H1 (cell line): ENCODE measurements around the gene CRTC1. TPM values are rescaled to one million over a fixed set of nuclear protein-coding genes. Genes with fewer than 3 reads are reported as not detected.

Experiments
- GTF2F1 ChIP-seq: IDR thresholded peaks from 2 replicates; pipeline ENCODE4 v1.6.1; 2012; ENCODE audit warnings: low read depth, low read length, improper control_type of control experiment, borderline replicate concordance
- TCF12 ChIP-seq: IDR thresholded peaks from 2 replicates; pipeline ENCODE4 v1.6.1; 2011; ENCODE audit warnings: low read depth, mild to moderate bottlenecking, low read length
- polyA plus RNA-seq, 7 experiments: library from polyadenylated mRNA; depleted of rRNA in 3 of 7; stranded (reverse) in 5 of 7; unstranded in 2 of 7; fragments of >200 nt in 5 of 7; fragments of 200-250 nt in 2 of 7; gene quantifications; 1 replicate in 5 of 7; 2 replicates in 1 of 7; 4 replicates in 1 of 7; pipeline versions ENCODE4 v1.2.1 to v1.2.3, GENCODE V29; 2011 to 2013; ENCODE audit warnings: missing spikeins in 2 of 7, mixed read lengths in 2 of 7
- total RNA-seq: library from RNA; stranded (reverse); fragmentation: NEBNext Ultra II Directional; extraction: Animal tissue kit (Norgen Biotek cat#: 25700); gene quantifications from 2 replicates; pipeline ENCODE4 v1.2.1, GENCODE V29; 2021
- TF ChIP-seq, protein P1 (sequence below), 3 experiments: IDR thresholded peaks; 1 replicate in 2 of 3; 2 replicates in 1 of 3; pipeline versions ENCODE4 v1.5.1 to v1.6.1; 2011; ENCODE audit warnings: low read length in 3 of 3, mild to moderate bottlenecking in 3 of 3, inconsistent platforms in 2 of 3, low read depth in 1 of 3, moderate library complexity in 1 of 3; ENCODE audit not compliant: insufficient read depth in 1 of 3; ENCODE audit errors: control extremely low read depth in 1 of 3

CRTC1 gene
- total and polyA plus RNA-seq, 2 of the 8 experiments (the other 6 are each of a cell fraction or from before 2014, with no cell fraction given) = 2.9 to 8.5 TPM

DNA sequence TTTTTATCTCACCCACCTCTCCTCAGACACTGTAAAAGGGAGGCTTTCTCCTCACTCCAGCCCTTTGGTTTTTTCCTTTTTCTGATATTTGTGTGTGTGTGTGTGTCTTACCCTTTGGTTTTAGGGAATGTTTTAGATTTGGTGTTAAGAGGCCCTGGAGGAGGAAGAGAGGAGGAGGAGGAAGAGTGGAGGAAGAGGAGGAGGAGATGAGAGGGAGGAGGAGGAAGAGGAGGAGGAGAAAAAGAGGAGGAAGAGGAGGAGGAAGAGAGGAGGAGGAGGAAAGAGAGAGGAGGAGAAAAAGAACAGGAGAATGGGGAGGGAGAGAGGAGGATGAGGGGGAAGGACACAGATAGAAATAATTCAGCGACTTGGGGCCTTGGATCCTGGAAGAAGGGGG, 36.1 kb upstream of the CRTC1 start (continued):
- TF ChIP-seq, protein P1, sequence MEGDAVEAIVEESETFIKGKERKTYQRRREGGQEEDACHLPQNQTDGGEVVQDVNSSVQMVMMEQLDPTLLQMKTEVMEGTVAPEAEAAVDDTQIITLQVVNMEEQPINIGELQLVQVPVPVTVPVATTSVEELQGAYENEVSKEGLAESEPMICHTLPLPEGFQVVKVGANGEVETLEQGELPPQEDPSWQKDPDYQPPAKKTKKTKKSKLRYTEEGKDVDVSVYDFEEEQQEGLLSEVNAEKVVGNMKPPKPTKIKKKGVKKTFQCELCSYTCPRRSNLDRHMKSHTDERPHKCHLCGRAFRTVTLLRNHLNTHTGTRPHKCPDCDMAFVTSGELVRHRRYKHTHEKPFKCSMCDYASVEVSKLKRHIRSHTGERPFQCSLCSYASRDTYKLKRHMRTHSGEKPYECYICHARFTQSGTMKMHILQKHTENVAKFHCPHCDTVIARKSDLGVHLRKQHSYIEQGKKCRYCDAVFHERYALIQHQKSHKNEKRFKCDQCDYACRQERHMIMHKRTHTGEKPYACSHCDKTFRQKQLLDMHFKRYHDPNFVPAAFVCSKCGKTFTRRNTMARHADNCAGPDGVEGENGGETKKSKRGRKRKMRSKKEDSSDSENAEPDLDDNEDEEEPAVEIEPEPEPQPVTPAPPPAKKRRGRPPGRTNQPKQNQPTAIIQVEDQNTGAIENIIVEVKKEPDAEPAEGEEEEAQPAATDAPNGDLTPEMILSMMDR (IDR thresholded peaks at IDR 0.05; ENCODE audit: control extremely low read depth in 1 of 3, insufficient read depth in 1 of 3, low read depth in 1 of 3, low read length in 3 of 3) = no peak
- TF ChIP-seq GTF2F1 (no peak), TCF12 (no peak)
